Activated CD4-positive, alpha-beta T cell treated with anti-CD3 and anti-CD28 coated beads for 1 hour (primary cell): ENCODE data around the gene KIF17.
A peak's percentile ranks its signal among the peaks of the same experiment; 100 is the strongest.
"Not testable (repeated sequence)": the region's sequence is repeated elsewhere in the genome, so short reads cannot be mapped to it uniquely, and the experiment has no call there.

Source experiments
- DNase-seq: peaks from one replicate; pipeline ENCODE4 v3.0.0-alpha.2; 2020

The KIF17 gene

DNA sequence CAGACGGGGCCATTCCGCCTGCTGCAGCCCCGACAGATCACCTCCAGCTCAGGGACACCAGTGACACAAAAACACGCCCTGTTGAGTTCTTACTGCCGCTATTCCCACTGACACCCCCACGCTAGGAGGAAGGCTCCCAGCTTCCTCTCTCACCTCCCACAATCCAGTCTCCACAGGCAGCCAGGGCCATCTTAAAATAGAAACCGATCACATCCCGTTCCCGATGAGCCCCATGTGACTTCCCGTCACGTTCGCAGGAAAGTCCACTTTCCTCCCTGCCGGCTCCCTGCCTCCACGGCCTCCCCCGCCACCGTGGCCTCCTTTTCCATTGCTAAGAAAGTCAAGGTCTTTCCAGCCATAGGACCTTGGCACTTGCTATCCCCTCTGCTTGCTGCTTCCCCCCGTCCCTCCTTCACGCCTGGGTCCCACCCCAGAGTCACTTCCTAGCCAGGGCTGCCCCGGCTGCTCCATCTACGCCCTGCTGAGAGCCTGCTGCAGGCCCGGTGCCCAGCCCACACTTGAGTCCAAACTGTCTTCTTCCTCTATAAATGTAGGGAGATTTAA is 32.6 kb downstream of the KIF17 start:
- DNase-seq = no peak

DNA sequence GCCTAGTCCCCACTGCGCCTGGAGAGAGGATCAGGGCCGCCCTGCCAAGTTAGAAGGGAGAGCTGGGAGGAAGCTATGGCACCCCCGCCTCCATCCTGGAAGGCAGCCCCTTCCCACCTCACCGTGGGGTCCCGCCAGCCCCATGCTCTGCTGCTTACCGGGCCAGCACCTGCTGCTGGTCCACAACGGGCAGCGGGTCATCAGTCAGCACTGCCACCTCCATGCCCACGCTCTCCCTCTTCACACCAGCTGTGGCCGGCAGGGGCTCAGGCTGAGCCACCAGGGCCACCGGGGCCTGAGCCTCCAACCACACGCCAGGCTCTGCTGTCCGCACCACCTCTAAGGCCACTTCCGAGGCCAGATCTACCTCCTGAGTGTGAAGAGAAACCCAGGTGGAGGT is 33.2 kb downstream of the KIF17 start:
- no peak for DNase-seq

DNA sequence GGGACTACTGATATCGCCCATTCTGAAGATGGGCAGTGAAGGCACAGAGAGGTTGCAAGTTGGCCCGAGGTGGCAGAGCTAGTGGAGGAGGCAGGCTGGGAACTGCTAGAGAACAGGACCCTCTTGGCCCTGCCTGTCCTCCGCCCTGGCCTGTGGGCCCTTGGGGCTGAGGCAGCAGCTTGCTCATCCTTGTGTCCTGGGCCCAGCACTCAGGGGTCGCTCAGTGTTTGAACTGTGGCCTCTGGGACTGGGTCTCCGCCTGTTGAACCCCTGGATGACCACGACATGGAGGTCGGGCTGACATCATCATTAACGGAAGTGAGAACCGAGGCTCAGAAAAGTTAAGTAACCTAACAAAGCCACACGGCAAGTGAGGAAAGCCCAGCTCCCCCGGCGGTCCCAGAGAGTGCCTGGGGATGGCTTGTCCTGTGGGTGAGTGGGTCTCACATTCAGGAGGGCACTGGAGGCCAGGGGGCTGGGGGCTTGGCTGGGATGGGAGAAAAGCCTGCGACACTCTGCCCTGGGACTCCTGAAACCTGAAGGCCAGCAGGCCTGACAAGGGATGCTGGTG is 33.7 kb downstream of the KIF17 start:
- no peak for DNase-seq

DNA sequence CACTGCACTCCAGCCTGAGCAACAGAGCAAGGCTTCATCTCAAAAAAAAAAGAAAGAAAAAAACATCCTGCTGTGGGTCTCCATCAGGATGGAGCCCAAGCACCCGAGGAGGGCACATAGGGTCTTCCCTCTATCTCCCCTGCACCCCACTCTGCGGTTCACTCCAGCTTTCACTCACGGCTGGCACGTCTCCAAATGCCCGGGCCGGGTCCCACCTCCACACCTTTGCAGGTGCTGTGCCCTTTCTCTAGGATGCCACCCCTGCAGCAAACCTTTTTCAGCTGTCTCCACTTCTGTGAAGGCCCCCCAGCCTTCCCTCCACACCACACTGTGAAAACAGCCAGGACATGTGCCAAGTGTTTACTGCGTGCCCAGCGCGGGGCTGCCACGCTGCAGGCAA is 34.2 kb downstream of the KIF17 start:
- no peak for DNase-seq

DNA sequence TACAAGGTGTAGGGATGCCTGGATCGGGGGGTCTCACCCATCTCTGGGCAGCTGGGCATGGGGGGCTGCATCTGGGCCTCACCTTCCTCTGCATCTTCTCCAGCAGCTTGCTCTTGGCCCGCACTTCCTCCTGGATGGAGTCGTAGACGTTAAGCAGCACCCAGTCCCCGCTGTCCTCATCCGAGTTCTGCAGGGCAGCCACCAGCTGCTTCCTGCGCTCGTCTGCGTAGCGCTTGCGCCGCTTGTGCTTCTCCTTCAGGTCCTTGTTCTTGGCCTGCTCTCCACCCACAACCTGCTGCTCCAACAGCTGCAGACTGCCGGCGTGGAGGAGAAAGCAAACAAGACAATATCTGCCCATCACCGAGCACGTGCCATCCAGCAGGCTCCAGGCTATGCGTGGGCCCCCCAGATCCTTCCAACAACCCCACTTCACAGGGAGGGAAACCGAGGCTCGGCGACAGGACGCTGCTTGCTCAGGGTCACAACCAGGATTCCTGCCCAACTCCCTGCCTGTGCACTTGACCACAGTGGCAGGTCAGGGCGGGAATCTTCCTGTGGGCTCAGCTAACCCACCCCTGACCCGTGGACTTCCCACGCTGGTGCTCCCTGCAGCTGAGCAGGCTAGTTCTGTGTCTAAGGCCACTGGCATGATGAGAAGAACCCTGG is 35.1 kb downstream of the KIF17 start:
- no peak for DNase-seq

DNA sequence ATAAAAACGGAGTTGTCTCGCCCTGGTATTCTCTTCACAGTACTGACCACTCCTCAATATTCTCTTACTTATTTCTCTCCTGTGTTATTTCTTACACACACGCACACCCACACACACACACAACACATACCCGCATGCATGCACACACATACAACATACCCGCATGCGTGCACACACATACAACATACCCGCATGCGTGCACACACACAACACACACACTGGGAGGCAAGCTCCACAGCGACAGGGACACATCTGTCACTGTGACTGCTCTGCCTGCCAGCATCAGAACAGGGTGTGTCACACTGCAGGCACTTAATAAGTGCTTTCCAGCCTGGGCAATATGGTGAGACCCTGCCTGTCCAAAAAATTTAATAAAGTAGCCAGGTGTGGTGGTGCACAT is 35.8 kb downstream of the KIF17 start:
- DNase-seq = no peak

DNA sequence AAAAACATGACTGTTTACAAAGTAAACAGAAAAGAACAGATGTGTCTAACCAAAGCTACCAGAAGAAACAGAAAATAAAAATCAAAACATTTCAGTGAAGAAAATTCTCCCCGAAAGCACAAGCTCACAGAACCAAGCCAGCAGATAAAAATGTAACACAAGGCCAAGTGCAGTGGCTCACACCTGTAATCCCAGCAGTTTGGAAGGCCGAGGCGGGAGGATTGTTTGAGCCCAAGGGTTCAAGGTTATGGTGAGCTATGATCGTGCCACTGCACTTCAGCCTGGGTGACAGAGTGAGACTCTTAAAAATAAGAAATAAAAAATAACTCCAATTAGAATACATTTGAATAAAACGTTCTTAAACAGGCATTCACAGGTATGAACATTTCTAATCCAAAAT is 37.5 kb downstream of the KIF17 start:
- DNase-seq = no peak

DNA sequence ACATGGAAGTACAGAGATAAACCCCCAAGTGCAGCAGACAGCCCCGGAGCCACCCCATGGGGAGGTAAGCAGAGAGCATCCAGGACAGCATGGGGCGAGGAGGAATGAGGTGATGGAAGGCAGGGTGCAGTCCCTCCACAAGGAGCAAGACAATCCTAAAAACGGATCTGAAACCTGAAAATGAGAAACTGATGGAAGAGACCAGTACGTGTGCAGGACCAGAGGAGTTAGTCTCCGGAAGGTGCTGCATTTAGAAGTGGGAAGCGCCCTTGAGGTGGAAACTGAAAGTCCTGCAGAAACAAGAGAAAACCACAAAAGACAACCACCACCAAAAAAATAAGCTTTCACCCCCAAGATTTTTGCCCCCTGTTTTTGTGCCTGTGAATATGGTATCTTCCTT is 39.2 kb downstream of the KIF17 start:
- DNase-seq = no peak

DNA sequence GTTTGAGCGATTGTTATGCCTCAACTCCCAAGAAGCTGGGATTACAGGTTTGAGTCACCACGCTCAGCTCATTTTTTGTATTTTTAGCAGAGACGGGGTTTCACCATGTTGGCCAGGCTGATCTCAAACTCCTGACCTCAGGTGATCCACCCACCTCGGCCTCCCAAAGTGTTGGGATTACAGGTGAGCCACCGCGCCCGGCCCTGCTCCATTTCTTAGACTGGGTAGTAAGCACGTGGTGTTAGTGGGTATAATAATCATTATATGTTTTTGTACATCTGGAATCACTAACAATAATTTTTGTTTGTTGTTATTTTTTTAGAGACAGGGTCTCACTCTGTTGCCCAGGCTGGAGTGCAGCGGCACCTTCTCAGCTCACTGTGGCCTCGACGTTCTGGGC is 44.2 kb downstream of the KIF17 start:
- DNase-seq = not testable (repeated sequence)

DNA sequence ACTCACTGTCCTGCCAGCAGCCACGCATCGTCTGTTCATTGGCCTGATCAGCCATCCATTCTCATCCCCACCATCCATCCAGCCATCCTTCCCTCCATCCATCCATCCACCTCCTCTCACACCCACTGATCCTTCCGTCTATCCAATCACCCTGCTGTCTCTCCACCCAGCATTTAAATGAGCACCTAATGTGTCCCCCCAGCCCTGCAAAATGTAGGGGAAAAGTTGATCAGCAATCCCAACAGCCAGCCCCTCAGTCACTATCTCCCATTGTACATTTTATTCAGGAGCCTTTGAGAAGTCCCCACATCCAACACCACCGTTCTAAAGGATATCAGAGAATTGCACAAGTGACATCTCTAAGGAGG is 45.6 kb downstream of the KIF17 start:
- no peak for DNase-seq

DNA sequence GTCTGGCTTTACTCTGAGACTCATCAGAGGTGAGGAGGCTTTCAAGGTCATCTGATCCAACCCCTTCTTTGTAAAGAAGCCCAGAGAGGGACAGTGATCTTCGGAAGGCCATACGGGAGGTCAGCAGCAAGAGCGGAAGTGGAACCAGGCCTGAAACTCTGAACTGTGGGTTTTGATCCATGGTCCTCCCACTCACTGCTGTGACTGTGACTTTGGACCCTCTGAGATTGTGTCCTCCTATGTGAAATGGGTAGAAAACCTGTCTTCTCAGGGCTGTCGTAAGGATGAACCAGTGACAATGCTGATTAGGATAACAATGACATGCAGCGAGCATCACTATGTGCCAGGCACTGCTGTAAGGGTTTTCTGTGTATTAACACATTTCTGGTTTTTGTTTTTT is 46.9 kb downstream of the KIF17 start:
- no peak for DNase-seq

DNA sequence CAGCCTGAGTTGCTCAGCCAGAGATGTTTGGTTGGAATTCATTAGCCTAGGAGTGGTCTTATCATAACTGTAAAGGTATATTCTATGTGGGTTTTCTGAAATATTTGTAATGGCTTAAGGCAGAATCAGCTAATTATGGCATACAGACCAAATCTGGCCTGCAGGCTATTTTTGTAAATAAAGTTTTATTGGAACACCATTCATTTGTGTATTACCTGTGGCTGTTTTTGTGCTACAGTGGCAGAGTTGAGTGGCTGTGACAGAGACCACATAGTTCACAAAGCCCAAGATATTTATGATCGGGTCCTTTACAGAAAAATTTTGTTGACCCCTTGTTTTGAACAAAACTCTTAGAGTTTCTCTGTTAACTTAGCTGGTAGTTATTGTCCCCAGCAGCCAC is 49.2 kb downstream of the KIF17 start:
- DNase-seq = no peak

DNA sequence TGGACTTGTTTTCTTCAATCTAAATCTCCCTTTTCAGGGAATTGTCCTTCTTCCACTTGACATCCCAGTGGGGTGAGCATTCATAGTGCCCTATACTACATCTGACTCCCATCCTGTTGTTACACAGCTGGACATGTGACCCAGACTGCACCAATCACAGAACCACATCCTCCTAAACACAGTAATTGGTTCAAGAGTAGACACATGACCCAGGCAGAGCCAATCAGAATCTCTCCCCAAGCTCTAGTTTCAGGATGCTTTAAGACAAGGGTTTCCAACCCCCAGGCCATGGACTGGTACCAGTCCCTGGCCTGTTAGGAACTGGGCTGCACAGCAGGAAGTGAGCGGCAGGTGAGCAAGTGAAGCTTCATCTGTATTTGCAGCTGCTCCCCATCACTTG is 51.0 kb downstream of the KIF17 start:
- no peak for DNase-seq

DNA sequence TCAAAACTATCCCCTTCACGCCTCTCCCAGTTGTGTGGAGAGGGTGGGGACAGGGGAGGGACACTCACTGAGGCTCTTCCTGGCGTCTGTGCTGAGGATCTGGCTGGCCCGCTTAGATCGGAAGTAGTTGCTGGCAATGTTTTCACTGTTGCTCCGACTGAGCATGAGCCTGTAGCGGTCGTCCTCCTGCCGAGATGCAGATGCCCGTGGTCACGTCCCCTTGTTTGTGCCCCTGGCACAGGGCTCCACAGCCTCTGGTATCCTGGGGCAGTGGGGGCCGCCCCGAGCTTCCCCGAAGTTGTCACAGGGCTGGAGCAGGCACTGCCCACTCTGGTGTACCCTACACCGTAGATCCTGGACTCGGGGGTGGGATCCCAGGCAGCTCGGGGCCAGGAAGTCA is 51.7 kb downstream of the KIF17 start:
- DNase-seq = no peak

DNA sequence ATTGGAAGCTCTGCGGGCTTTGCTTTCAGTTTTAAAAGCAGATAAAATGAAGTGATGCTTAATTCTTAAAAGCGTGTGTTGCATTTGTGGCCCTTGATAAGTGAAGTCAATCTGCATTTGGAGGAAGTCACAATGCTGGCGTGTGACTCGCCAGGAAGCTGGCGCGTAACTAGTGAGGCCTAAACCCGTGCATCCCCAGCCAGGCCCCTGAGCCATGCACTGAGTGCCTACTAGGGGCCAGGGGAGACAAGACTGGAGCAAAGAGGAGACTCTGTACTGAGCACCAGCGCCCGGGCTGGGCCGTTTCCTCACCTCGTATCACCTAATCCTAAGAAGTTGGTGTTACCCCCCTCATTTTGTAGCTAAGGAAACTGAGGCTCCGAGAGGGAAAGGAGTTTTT is 52.1 kb downstream of the KIF17 start:
- no peak for DNase-seq

DNA sequence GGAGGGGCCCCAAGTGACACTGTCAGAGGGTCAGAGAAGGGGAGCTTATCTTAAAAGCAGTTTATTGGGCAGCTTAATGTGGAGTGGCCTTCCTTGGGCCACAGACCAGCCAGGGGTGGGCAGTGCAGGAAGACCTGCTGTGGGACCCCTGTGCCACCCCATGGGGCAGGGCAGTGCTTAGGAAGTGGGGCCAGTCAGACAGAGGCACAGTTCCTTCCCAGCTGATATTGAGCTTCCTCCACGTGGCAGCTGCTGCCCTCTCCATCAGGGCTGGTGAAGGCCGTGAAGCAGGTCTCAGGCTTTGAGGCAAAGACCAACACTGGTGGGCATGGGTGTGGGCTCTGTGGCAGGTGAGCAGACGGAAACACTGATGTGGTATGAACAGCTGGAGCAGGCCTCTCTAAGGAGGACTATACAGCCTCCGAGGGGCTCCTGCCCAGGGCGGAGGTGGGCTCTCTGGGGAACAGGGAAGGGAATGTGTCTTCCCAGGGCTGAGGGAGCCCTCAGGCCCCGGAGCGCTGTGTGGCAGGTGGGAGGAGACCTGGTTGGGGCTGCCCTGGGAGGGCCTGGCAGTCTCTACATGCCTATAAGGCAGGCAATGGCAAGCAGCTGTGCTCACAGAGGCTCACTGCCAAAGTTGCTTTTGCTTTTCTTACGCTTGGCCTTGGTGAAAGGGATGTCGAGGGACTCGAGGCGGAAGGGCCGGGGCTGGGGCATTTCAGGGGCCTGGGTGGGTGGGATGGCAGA is 53.7 kb downstream of the KIF17 start:
- DNase-seq = no peak

DNA sequence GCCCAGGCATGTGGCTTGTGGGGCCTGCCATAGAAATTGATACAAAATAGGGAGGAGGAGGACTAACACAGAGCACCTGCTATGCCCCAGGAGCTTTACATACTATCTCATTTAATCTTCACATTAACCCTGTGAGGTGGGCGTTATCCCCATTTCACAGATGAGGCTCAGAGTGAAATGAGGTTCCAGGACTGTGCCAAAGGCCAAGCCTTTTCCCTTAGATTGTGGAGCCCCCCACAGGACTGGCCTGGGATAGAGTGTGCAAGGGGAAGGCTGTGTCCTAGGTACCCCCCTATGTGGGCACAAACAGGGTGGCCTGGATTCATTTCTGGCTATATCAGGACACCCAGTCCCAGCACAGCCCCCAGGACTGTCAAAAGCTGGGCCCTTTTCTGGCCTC is 54.4 kb downstream of the KIF17 start:
- DNase-seq = no peak

DNA sequence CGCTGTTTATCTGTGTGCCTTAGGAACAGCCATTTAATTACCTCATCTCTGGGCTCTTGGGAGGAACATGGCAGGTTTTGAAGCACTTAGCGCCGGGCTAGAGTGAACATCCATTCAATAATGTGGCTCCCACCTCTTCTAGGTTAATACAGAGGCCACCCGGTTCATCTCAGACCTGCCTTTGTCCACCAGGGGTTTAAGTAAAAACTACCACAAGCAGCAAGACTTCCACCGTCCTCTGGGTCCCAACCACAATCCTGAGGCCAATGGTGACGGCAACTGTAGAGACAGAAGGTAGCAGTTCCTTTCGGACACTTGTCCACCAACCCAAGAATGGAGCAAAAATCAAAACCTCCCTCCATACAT is 55.7 kb downstream of the KIF17 start:
- DNase-seq = no peak

DNA sequence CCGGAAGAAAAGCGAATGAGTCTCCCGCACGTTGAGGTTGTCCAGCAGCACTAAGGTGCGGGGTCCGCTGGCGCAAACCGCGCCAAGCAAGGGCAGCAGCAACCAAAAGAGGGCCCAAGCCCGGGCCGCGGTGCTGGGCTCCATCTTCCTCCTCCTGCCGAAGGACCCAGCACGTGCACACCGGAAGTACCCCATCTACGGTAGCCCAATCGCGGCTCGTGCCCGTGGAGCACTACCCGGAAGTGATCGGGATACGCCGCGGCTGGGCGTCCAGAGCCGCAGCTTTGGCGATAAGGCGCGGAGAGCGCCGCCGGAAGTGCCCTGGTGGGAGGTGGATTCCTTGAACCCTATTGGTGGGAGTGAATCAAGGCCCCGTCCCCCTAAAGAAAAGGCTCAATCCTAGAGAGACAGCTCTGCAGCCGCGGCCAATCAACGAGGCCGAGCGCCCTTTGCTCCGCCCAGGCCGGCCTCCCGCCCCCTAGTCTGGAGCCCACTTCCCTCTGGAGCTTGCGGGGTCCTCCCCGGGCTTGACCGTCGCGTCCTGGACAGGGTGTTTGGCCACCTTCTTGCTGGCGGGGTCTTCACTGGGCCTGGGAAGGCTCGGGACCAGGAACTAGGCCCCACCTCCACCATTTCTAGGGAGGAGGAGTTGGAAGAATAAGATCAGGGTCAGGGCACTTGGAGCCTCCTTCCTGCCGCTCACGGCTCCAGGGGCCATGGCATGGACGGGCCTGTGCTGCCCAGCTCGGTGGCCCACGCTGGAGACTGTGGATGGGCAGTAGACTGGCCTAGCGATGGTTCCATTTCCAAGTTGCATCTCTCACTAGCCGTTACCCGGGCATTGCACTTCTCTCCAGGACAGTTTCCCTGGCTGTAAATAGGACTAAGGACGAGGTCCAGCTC is 56.3 kb downstream of the KIF17 start, which contains the start of gene DDOST:
DDOST (minus strand) TSS at position 163 of the 903 bp plus-strand sequence; CDS start at position 144, 19 bp downstream.
- peak; percentile 91 for DNase-seq

DNA sequence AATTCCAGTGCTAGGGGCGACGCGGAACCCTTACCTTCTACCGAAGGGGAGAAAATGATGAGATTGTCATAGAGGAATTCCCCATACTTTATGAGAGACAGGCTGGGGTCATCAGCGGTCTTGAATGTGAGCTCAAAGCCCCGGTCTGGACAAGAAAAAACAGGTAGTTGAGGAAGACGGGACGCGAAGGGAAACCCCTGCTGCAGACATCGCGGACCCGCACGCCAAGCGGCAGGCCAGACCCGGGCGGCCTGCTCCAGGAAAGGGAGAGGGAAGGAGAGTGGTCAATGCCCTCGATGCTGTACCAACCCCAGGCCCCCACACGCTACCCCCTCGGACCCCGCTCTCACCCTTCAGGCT is 57.0 kb downstream of the KIF17 start:
- DNase-seq = no peak

DNA sequence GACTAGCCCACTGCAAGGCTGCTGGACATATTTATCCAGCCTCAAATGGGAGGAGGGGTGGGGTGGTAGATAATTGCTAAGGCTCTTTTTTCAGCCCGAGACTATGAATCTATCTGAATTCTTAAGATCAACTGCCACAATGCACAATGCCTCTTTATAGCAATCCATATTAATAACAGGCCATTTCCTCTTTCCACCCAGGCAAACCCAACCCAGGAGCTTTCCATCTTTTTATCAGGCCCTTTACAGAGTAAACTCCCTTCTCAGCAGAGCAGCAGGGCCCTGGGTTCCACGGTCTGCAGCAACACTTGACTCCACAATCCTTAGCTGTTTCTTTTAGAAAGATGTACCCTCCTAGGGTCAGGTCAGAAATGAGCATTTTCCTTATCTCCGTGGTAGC is 57.4 kb downstream of the KIF17 start:
- DNase-seq = no peak

DNA sequence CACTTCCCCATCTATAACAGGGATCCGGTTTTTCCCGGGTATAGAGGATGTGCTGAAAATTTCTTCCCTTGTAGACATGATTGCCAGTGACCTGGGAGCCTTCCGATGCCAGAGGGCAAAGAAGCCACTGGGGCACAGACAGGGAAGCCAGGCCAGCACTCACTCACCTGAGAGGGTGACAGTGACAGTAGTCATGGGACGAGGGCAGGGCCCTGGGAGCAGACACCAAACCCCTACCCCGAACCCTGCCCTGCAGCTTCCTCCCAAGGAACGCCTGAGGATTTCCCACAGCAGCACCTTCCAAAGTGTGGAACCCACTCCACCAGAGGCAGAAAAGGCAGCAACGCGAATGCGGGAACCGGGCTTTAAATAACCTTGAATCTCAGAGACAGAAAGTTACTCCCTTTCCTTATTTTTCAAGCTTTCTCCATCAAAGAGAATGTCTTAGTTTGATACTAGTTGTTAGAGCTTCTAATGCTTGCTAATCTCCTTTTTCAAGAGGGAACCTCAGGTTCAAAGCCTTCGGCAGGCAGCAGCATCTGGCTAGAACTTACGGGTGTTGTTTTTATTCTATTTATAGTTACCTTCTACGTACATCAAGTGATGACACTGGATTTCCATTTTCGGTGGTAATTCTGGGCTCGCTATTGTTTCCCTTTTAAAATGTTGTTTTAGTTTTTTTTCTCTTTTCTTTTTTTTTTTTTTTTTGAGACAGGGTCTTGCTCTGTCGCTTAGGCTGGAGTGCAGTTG is 59.5 kb downstream of the KIF17 start:
- no peak for DNase-seq

DNA sequence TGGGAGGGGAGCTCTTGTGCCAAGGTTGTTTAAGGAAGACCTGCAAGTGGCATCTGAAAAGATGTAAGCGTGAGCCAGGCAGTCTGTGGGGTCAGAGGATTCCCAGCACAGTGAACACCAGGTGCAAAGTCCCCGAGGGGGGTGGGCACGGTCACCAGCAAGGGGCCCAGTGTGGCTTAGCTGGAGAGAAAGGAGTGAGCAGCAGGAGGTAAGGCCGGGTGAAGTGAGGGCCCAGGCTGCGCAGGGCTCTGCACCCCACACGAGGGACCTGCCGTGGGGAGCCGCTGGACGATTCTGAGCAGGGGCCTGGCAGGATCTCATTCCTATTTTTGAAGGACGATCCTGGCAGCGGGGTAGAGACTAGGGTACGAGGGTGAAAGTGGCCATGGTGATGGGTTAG is 60.8 kb downstream of the KIF17 start:
- DNase-seq = no peak
